ENCODE measurements around the gene ERVH48-1. TPM values are rescaled to one million over a fixed set of nuclear protein-coding genes. Genes with fewer than 3 reads are reported as not detected.
A peak's percentile ranks its signal among the peaks of the same experiment; 100 is the strongest.

ERVH48-1 gene
- total and polyA plus RNA-seq, 2 donors (not counting 1 experiment from before 2014, with no cell fraction given) = 0.06 TPM; not detected in 1

GRCh38 chr21:42924433-42924751 lies 1.0 kb downstream of the ERVH48-1 start:
- H3K4me3 ChIP-seq (replicated peaks in 1 of 4; ENCODE audit: control extremely low read depth in 1 of 4, insufficient read depth in 1 of 4, low read depth in 3 of 4, low read length in 4 of 4) = no peak overlapping the region
- no peaks in the 10 kb centered on the region for H3K79me2 ChIP-seq (ENCODE audit: control insufficient read depth, insufficient read depth, low read length)
- H3K9ac ChIP-seq (ENCODE audit: insufficient read depth, low read length) = no peak overlapping the region
- no peaks in the 10 kb centered on the region for H3K36me3 ChIP-seq (ENCODE audit: control insufficient read depth, insufficient read depth, low read length)
- no peak for TF ChIP-seq EZH2 (IDR thresholded peaks at IDR 0.05; ENCODE audit: low read length, missing control alignments)
- TF ChIP-seq CTCF (conservative IDR thresholded peaks at IDR 0.05 in 1 of 2, IDR thresholded peaks at IDR 0.05 in 1 of 2; ENCODE audit: low read depth in 1 of 2, low read length in 2 of 2) = no peak
- H3K27me3 ChIP-seq (ENCODE audit: control insufficient read depth, insufficient read depth, low read length) = no peaks in the 10 kb centered on the region
- H3K4me2 ChIP-seq (ENCODE audit: extremely low read depth, insufficient read depth, low read length) = no peak overlapping the region
- H3K9me3 ChIP-seq (ENCODE audit: control insufficient read depth, insufficient read depth, low read depth, low read length) = no peaks in the 10 kb centered on the region
- H2AFZ ChIP-seq (ENCODE audit: low read length) = peak overlapping the region; percentile 74
- peak overlapping the region; percentile 62 for H3K27ac ChIP-seq (ENCODE audit: insufficient read depth, low read length)
- H3K4me1 ChIP-seq (ENCODE audit: control insufficient read depth, extremely low read depth, insufficient read depth, low read length) = peaks cover 2% of the 10 kb centered on the region
- DNase-seq (ENCODE audit: low read depth in 2 of 2) = no peak
- no peaks in the 10 kb centered on the region for H4K20me1 ChIP-seq (ENCODE audit: control insufficient read depth, extremely low read depth, insufficient read depth, low read length)

GRCh38 chr21:42923553-42924432 lies 1.6 kb downstream of the ERVH48-1 start:
- Histone ChIP-seq H3K4me2 (ENCODE audit: extremely low read depth, insufficient read depth, low read length) (peak overlapping the region; percentile 2), H3K9ac (ENCODE audit: insufficient read depth, low read length) (no peak overlapping the region), H3K79me2 (ENCODE audit: control insufficient read depth, insufficient read depth, low read length) (no peaks in the 10 kb centered on the region), H3K4me3 (replicated peaks in 1 of 4; ENCODE audit: control extremely low read depth in 1 of 4, insufficient read depth in 1 of 4, low read depth in 3 of 4, low read length in 4 of 4) (peak overlapping the region in 1 of 4 experiments; percentile 5), H3K4me1 (ENCODE audit: control insufficient read depth, extremely low read depth, insufficient read depth, low read length) (peaks cover 2% of the 10 kb centered on the region), H2AFZ (ENCODE audit: low read length) (peak overlapping the region; percentile 80), H3K27ac (ENCODE audit: insufficient read depth, low read length) (peak overlapping the region; percentile 62), H3K27me3 (ENCODE audit: control insufficient read depth, insufficient read depth, low read length) (no peaks in the 10 kb centered on the region), H3K36me3 (ENCODE audit: control insufficient read depth, insufficient read depth, low read length) (no peaks in the 10 kb centered on the region), H4K20me1 (ENCODE audit: control insufficient read depth, extremely low read depth, insufficient read depth, low read length) (no peaks in the 10 kb centered on the region), H3K9me3 (ENCODE audit: control insufficient read depth, insufficient read depth, low read depth, low read length) (no peaks in the 10 kb centered on the region)
- TF ChIP-seq EZH2 (IDR thresholded peaks at IDR 0.05; ENCODE audit: low read length, missing control alignments) (no peak), CTCF (conservative IDR thresholded peaks at IDR 0.05 in 1 of 2, IDR thresholded peaks at IDR 0.05 in 1 of 2; ENCODE audit: low read depth in 1 of 2, low read length in 2 of 2) (peak; percentile 84 to 88)
- DNase-seq (ENCODE audit: low read depth in 2 of 2) = peak; percentile 83 to 91

- no peak for DNase-seq (ENCODE audit: low read depth in 2 of 2)
- Histone ChIP-seq H3K9me3 (ENCODE audit: control insufficient read depth, insufficient read depth, low read depth, low read length) (no peaks in the 10 kb centered on the region), H3K4me2 (ENCODE audit: extremely low read depth, insufficient read depth, low read length) (no peak overlapping the region), H3K4me3 (replicated peaks in 1 of 4; ENCODE audit: control extremely low read depth in 1 of 4, insufficient read depth in 1 of 4, low read depth in 3 of 4, low read length in 4 of 4) (no peak overlapping the region), H3K4me1 (ENCODE audit: control insufficient read depth, extremely low read depth, insufficient read depth, low read length) (peaks cover 2% of the 10 kb centered on the region), H3K27ac (ENCODE audit: insufficient read depth, low read length) (no peak overlapping the region), H3K9ac (ENCODE audit: insufficient read depth, low read length) (no peak overlapping the region), H3K79me2 (ENCODE audit: control insufficient read depth, insufficient read depth, low read length) (no peaks in the 10 kb centered on the region), H3K27me3 (ENCODE audit: control insufficient read depth, insufficient read depth, low read length) (no peaks in the 10 kb centered on the region), H4K20me1 (ENCODE audit: control insufficient read depth, extremely low read depth, insufficient read depth, low read length) (no peaks in the 10 kb centered on the region), H2AFZ (ENCODE audit: low read length) (no peak overlapping the region), H3K36me3 (ENCODE audit: control insufficient read depth, insufficient read depth, low read length) (no peaks in the 10 kb centered on the region)
- TF ChIP-seq CTCF (conservative IDR thresholded peaks at IDR 0.05 in 1 of 2, IDR thresholded peaks at IDR 0.05 in 1 of 2; ENCODE audit: low read depth in 1 of 2, low read length in 2 of 2) (no peak), EZH2 (IDR thresholded peaks at IDR 0.05; ENCODE audit: low read length, missing control alignments) (no peak)
Measured at GRCh38 chr21:42922918-42923317, 2.5 kb downstream of the ERVH48-1 start.

Measured in fibroblast of lung (primary cell).